ENCODE measurements around the gene SDE2. TPM values are rescaled to one million over a fixed set of nuclear protein-coding genes. Genes with fewer than 3 reads are reported as not detected.
"Not testable (repeated sequence)": the region's sequence is repeated elsewhere in the genome, so short reads cannot be mapped to it uniquely, and the experiment has no call there.

SDE2 gene
- total RNA-seq, 6 experiments from 2014 or later, result 7.1 to 10.9 (median 8.6) TPM

- DNase-seq, result no peak
- 100% methylated on average over 1 of the region's 1 CpG for WGBS (ENCODE audit: insufficient coverage, low coverage, low lambda C conversion rate, missing lambda C conversion rate)
- intact Hi-C loops (cut with DNase I), result loop anchor here in 1 of 2 donors (10.0 kb wide), 1 partner anchor 505 kb away; no protein-coding TSS in a partner anchor
Observed at GRCh38 chr1:225979421-225979820, 19.7 kb downstream of the SDE2 start.

GRCh38 chr1:225977937-225978748 is 21.0 kb downstream of the SDE2 start:
- Histone ChIP-seq H3K4me1 (no peaks in the 10 kb centered on the region), H3K27ac (no peak overlapping the region), H3K36me3 (peaks cover 0 to 23% (median 9%) of the 10 kb centered on the region in 4 donors), H3K9me3 (no peaks in the 10 kb centered on the region), H3K4me3 (no peak overlapping the region), H3K27me3 (no peaks in the 10 kb centered on the region)
- intact Hi-C loops (cut with DNase I), result loop anchor here in 1 of 2 donors (10.0 kb wide), 1 partner anchor 503 kb away; no protein-coding TSS in a partner anchor
- ATAC-seq (no peak), DNase-seq (no peak)
- WGBS (ENCODE audit: insufficient coverage, low coverage, low lambda C conversion rate, missing lambda C conversion rate), result 65% methylated on average over 15 of the region's 15 CpGs
- no peak for TF ChIP-seq POLR2A (IDR thresholded peaks at IDR 0.05)
- TF ChIP-seq CTCF (IDR thresholded peaks at IDR 0.05), result no peak

More at GRCh38 chr1:225979421-225979820, 19.7 kb downstream of the SDE2 start:
- no peak overlapping the region for H3K27ac ChIP-seq
- no peaks in the 10 kb centered on the region for H3K9me3 ChIP-seq
- ATAC-seq, result no peak
- H3K4me3 ChIP-seq, result no peak overlapping the region
- peaks cover 0 to 35% (median 18%) of the 10 kb centered on the region in 4 donors for H3K36me3 ChIP-seq
- no peak for TF ChIP-seq POLR2A (IDR thresholded peaks at IDR 0.05)
- no peak for TF ChIP-seq CTCF (IDR thresholded peaks at IDR 0.05)
- H3K27me3 ChIP-seq, result no peaks in the 10 kb centered on the region
- no peaks in the 10 kb centered on the region for H3K4me1 ChIP-seq

- not testable (repeated sequence) for H3K4me1 ChIP-seq, H3K36me3 ChIP-seq, H3K27me3 ChIP-seq, DNase-seq, H3K9me3 ChIP-seq, H3K4me3 ChIP-seq, ATAC-seq, H3K27ac ChIP-seq
- intact Hi-C loops (cut with DNase I), result loop anchor here in 1 of 2 donors (10.0 kb wide), 1 partner anchor 500 kb away; no protein-coding TSS in a partner anchor
- 92% methylated on average over 12 of the region's 12 CpGs for WGBS (ENCODE audit: insufficient coverage, low coverage, low lambda C conversion rate, missing lambda C conversion rate)
Observed at GRCh38 chr1:225975146-225975545, 24.0 kb downstream of the SDE2 start.

GRCh38 chr1:225974454-225974853 is 24.7 kb downstream of the SDE2 start:
- ATAC-seq, result no peak
- no peak overlapping the region for H3K27ac ChIP-seq
- no peak overlapping the region for H3K4me3 ChIP-seq
- no peaks in the 10 kb centered on the region for H3K4me1 ChIP-seq
- intact Hi-C loops (cut with DNase I), result loop anchor here in 1 of 2 donors (10.0 kb wide), 1 partner anchor 500 kb away; no protein-coding TSS in a partner anchor
- no peaks in the 10 kb centered on the region for H3K9me3 ChIP-seq
- no peak for TF ChIP-seq CTCF (IDR thresholded peaks at IDR 0.05)
- TF ChIP-seq POLR2A (IDR thresholded peaks at IDR 0.05), result no peak
- 77% methylated on average over 3 of the region's 10 CpGs for WGBS (ENCODE audit: insufficient coverage, low coverage, low lambda C conversion rate, missing lambda C conversion rate)
- no peaks in the 10 kb centered on the region for H3K27me3 ChIP-seq
- peaks cover 0 to 2% (median 0%) of the 10 kb centered on the region in 4 donors for H3K36me3 ChIP-seq
- DNase-seq, result no peak

GRCh38 chr1:225973158-225973557 is 26.0 kb downstream of the SDE2 start:
- intact Hi-C loops (cut with DNase I), result loop anchor here in 1 of 2 donors (10.0 kb wide), 1 partner anchor 498 kb away; no protein-coding TSS in a partner anchor
- WGBS (ENCODE audit: insufficient coverage, low coverage, low lambda C conversion rate, missing lambda C conversion rate), result 69% methylated on average over 2 of the region's 5 CpGs
- H3K4me3 ChIP-seq, result no peak overlapping the region
- H3K4me1 ChIP-seq, result no peaks in the 10 kb centered on the region
- H3K27me3 ChIP-seq, result no peaks in the 10 kb centered on the region
- no peaks in the 10 kb centered on the region for H3K36me3 ChIP-seq
- TF ChIP-seq POLR2A (IDR thresholded peaks at IDR 0.05) (no peak), CTCF (IDR thresholded peaks at IDR 0.05) (no peak)
- no peak for DNase-seq
- no peaks in the 10 kb centered on the region for H3K9me3 ChIP-seq
- H3K27ac ChIP-seq, result no peak overlapping the region
- no peak for ATAC-seq

All from right lobe of liver (tissue), 6 donors.